Rectal smooth muscle tissue (tissue), 1 donor: ENCODE data around the gene GNAZ.

Source experiments
- H3K27ac ChIP-seq: one replicate; pipeline ENCODE4 v1.7.0; 2013; ENCODE audit warnings: low read depth, low read length, inconsistent platforms
- H3K27me3 ChIP-seq: one replicate; pipeline ENCODE4 v1.7.0; 2013; ENCODE audit warnings: low read length; ENCODE audit not compliant: control insufficient read depth, insufficient read depth
- H3K36me3 ChIP-seq: one replicate; pipeline ENCODE4 v1.7.0; 2013; ENCODE audit warnings: low read length; ENCODE audit not compliant: control insufficient read depth, insufficient read depth
- H3K4me1 ChIP-seq: one replicate; pipeline ENCODE4 v1.7.0; 2013; ENCODE audit warnings: low read length; ENCODE audit not compliant: control insufficient read depth, insufficient read depth
- H3K4me3 ChIP-seq: one replicate; pipeline ENCODE4 v1.7.0; 2013; ENCODE audit warnings: low read length
- H3K9ac ChIP-seq: one replicate; pipeline ENCODE4 v1.7.0; 2013; ENCODE audit warnings: low read length

The GNAZ gene

GRCh38 chr22:23121424-23121823, 51.1 kb downstream of the GNAZ start:
- Histone ChIP-seq H3K27ac (no peak overlapping the region), H3K9ac (no peak overlapping the region), H3K4me3 (no peak overlapping the region), H3K27me3 (no peaks in the 10 kb centered on the region), H3K4me1 (no peaks in the 10 kb centered on the region), H3K36me3 (no peaks in the 10 kb centered on the region)

DNA sequence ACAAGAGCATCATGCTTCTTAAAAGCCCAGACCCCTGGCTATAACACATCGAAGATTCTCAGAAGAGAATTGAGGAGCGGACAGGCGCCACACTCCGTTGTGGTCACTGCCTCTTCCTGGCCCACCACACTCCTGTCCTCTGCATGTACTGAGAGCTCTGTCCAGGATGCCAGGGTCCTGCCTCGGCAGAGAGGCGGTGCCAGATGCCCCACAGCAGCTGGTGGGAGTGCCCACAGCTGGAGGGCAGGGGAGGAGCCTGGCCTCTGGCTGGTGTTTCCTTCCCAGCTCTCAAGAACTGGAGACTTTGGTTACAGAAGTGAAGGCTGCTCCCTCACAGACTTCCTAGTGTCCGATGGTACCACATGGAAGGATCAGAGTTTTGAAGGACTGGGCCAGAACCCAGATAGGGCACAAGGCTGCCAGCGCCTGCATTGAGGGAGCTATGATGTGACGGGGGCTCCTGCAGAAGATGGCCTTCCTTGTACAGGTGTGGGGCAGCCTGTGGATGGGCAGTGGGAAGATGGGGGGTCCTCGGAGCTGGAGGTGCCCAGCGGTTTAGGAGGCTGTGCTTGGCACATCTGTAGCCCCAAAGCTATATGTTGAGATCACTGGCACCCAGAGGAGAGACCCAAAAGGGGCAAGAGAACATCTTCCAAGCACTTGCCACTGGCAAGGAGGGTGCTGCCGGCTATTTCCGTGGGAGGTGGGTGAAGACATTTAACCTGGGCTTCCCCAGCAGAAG, 52.1 kb downstream of the GNAZ start:
- Histone ChIP-seq H3K4me3 (no peak overlapping the region), H3K9ac (no peak overlapping the region), H3K36me3 (no peaks in the 10 kb centered on the region), H3K4me1 (no peaks in the 10 kb centered on the region), H3K27ac (no peak overlapping the region), H3K27me3 (no peaks in the 10 kb centered on the region)

DNA sequence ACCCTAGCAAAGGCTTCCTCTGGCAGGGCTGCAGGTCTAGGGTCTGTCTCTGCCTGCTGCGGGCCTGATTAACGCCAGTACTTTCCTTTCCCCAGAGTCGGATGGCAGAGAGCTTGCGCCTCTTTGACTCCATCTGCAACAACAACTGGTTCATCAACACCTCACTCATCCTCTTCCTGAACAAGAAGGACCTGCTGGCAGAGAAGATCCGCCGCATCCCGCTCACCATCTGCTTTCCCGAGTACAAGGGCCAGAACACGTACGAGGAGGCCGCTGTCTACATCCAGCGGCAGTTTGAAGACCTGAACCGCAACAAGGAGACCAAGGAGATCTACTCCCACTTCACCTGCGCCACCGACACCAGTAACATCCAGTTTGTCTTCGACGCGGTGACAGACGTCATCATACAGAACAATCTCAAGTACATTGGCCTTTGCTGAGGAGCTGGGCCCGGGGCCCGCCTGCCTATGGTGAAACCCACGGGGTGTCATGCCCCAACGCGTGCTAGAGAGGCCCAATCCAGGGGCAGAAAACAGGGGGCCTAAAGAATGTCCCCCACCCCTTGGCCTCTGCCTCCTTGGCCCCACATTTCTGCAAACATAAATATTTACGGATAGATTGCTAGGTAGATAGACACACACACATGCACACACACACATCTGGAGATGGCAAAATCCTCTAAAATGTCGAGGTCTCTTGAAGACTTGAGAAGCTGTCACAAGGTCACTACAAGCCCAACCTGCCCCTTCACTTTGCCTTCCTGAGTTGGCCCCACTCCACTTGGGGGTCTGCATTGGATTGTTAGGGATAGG, 52.9 kb downstream of the GNAZ start:
- Histone ChIP-seq H3K4me3 (no peak overlapping the region), H3K9ac (no peak overlapping the region), H3K27me3 (no peaks in the 10 kb centered on the region), H3K36me3 (no peaks in the 10 kb centered on the region), H3K27ac (no peak overlapping the region), H3K4me1 (no peaks in the 10 kb centered on the region)

DNA sequence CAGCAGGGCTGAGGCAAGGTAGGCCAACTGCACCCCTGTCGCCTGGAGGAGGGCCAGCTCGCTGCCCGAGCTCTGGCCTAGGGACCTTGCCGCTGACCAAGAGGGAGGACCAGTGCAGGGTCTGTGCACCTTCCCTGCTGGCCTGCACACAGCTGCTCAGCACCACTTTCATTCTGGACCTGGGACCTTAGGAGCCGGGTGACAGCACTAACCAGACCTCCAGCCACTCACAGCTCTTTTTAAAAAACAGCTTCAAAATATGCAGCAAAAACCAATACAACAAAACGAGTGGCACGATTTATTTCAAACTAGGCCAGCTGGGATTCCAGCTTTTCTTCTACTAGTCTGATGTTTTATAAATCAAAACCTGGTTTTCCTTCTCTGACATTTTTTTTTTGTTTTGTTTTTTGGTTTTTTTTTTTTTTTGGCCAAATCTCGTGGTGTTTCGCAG, 53.5 kb downstream of the GNAZ start:
- H3K9ac ChIP-seq: no peak overlapping the region
- no peak overlapping the region for H3K27ac ChIP-seq
- H3K27me3 ChIP-seq: no peaks in the 10 kb centered on the region
- no peak overlapping the region for H3K4me3 ChIP-seq
- H3K36me3 ChIP-seq: no peaks in the 10 kb centered on the region
- no peaks in the 10 kb centered on the region for H3K4me1 ChIP-seq

GRCh38 chr22:23124611-23125511, 54.5 kb downstream of the GNAZ start:
- no peak overlapping the region for H3K9ac ChIP-seq
- H3K4me1 ChIP-seq: no peaks in the 10 kb centered on the region
- H3K4me3 ChIP-seq: no peak overlapping the region
- no peak overlapping the region for H3K27ac ChIP-seq
- no peaks in the 10 kb centered on the region for H3K27me3 ChIP-seq
- H3K36me3 ChIP-seq: no peaks in the 10 kb centered on the region

DNA sequence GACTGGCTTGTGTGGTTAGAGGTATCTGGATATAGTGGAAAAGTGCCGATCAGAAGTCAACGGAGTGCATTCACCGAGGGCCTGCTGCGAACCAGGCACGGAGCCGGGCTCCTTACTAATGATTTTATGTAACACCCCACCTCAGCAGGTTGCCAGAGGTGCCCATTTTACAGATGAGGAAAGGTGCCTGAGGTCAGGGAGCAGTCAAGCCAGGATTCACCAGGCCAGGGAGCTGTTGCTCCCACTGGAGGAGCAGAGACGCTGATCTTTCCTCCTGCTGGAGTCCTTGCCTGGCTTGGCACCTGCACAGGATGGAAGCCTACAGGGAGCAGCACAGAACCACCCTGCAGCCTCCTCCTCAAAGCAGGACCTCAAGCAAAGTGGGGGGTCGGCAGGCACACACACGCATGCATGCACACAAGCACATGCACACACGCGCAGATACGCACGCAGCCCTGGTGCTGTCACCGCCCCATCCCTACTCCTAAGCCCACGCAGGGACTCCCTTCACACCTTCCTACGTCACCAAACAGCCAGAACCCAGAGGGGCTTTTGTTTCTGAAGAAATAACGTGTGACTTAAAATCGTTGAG, 55.3 kb downstream of the GNAZ start:
- no peak overlapping the region for H3K27ac ChIP-seq
- H3K4me3 ChIP-seq: no peak overlapping the region
- H3K9ac ChIP-seq: no peak overlapping the region
- no peaks in the 10 kb centered on the region for H3K4me1 ChIP-seq
- H3K36me3 ChIP-seq: no peaks in the 10 kb centered on the region
- H3K27me3 ChIP-seq: no peaks in the 10 kb centered on the region

DNA sequence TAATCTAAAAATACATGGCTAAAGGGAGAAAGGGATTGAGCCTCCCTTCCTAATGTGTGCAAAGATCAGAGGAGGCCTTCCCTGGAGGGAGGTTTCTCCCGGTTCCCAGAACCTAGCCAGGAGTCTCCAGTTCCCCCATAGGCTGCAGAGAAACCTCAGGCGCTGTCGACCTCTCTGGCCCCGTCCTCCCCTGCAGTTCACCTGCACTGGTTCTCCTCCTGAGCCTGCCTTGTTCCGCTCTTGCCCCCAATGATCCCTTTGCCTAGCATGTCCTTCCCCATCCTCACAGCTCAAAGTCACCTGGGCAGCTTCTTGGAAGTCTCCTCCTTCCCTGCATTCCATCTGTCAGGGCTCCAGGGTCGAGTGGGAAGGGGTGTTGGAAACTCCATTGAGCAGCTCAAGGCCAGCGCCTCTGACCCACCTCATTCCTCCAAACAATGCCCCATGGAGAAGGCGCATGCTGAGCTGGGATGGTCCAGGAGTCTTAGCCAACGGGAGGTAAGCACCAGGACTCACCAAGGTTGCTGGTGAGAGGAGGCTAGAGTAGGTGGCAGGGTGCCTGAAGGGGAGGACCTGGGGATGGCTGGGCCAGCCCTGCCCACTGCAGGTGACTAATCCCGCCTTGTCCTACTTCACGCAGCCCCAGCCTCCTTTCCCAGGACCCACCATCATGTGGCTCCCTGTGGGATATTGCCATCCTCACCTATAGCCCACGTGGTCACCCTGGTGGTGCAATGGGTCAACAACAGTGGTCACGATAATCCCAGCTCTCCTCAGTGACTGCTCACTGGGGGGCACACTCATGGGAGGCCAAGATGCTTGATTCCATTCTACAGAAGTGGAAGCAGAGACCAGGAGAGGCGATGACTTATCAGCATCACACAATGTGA, 56.1 kb downstream of the GNAZ start:
- Histone ChIP-seq H3K36me3 (no peaks in the 10 kb centered on the region), H3K27ac (no peak overlapping the region), H3K9ac (no peak overlapping the region), H3K4me1 (no peaks in the 10 kb centered on the region), H3K27me3 (no peaks in the 10 kb centered on the region), H3K4me3 (no peak overlapping the region)

DNA sequence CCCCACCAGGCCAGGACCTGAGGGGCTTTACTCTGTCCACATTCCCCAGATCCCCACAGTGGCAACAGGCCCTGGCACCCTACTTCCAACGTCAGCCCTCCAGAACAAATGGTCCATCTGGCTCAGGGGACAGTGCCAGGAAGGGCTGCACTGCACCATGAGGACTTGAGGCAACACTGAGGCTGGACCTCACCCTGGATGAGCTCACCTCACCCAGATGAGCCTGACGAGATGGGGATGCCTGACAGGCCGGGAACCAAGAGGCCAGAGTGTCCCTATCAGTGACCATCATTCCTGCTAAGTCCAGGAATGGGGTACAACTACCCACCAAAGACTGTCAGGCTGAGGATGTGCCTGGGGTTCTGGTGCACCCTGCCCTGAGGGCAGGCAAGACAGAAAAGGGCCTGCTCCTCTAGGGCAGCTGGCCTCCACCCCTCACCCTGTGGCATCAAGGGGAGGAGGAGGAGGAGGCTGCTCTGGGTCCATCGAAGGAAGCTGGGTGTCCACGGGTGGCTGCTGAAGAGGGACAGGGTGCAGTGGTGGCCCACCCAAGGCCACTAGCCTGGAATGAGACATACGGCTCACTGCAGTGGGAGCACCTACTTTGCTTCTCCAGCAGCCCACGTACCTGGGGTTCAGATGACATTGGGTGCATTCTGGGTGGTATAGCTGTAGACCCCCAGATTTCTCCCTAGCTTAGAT, 56.9 kb downstream of the GNAZ start:
- Histone ChIP-seq H3K4me3 (no peak overlapping the region), H3K36me3 (no peaks in the 10 kb centered on the region), H3K9ac (no peak overlapping the region), H3K27me3 (no peaks in the 10 kb centered on the region), H3K4me1 (no peaks in the 10 kb centered on the region), H3K27ac (no peak overlapping the region)

- Histone ChIP-seq H3K27me3 (no peaks in the 10 kb centered on the region), H3K36me3 (no peaks in the 10 kb centered on the region), H3K4me1 (no peaks in the 10 kb centered on the region), H3K27ac (no peak overlapping the region), H3K9ac (no peak overlapping the region), H3K4me3 (no peak overlapping the region)
Observed at GRCh38 chr22:23127788-23128187, 57.5 kb downstream of the GNAZ start.

DNA sequence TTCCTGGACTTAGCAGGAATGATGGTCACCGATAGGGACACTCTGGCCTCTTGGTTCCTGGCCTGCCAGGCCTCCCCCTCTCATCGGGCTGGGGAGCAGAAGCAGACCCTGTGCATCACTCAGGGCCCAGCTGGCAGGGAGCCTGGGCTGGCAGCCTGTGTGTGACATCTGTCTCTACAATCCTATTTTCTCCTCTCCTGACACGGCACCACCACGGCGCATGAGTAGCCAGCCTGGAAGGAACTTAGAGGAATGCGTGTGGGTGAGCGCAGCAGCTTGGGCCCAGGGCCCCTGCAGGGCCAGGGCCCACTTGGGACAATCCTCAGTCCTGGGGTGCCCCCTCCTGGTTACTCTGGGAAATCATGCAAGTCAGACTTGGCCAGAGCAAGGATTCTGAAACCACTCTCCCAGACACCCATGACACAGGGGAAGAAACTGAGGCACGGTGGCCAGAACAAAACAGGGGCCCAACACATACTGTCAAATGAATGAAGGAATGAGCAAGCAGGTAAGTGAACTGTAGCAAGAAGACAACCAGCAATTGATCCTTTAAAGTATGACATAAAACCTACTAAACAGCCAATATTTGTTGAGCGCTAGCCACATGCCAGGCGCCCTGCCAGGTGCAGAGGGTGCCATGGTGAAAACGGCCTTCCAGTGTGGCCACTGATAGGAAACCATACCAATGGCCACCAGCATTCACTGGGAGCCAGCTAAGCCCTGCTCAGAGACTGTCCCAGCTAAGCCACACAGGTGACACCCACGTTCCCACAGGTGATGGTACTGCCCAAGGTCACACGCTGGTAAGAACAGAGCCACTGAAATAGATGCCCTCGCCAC, 58.2 kb downstream of the GNAZ start:
- H3K27me3 ChIP-seq: no peaks in the 10 kb centered on the region
- H3K9ac ChIP-seq: no peak overlapping the region
- no peak overlapping the region for H3K27ac ChIP-seq
- no peaks in the 10 kb centered on the region for H3K4me1 ChIP-seq
- no peak overlapping the region for H3K4me3 ChIP-seq
- no peaks in the 10 kb centered on the region for H3K36me3 ChIP-seq
